Activated CD4-positive, alpha-beta T cell treated with anti-CD3 and anti-CD28 coated beads, Interleukin-2, Interleukin-6, amounts not matched to agents 100 ng/mL and 50 ng/mL, durations not matched to agents 16 hours and 8 hours (primary cell): ENCODE data around the gene EWSR1.

Source experiments
- DNase-seq: peaks from one replicate; pipeline ENCODE4 v3.0.0-alpha.2; 2020

The EWSR1 gene

GRCh38 chr22:29320546-29320945 is 52.5 kb downstream of the EWSR1 start:
- no peak for DNase-seq

DNA sequence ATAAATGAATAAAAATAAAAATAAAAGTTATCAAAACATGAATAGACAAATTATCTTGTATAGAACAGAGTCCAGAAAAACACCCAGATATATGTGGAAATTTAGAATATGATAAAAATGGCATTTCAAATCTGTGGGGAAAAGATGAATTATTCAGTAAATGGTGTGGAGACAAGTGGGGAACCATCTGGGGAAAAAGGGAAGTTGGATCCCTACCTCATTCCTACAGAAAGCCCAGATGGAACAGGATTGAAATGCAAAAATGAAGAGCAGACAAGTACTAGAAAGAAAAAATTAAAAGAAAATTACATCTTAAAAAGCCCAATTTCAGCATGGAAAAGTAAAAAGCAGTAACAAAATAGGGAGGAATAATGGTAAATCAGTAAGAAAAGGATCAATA is 55.6 kb downstream of the EWSR1 start:
- no peak for DNase-seq

DNA sequence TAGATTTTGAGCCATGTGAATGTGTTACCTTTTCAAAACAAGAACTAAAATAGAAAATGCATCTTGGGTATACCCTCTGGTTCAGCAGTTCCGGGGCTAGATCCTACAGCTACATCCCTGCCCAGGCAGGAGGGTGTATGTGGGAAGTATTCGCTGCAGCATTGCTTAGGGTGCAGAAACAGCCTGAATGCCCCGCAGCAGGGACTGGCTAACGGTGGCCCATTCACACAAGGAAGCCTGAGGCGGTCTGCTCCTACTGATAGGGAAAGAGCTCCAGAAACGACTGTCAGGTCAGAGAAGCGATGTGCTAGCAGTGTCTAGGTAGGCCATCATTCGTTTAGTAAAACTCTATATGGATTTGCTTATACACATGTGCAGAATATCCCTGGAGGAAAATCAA is 57.3 kb downstream of the EWSR1 start:
- DNase-seq: no peak

- DNase-seq: no peak
These were observed 57.8 kb downstream of the EWSR1 start for GRCh38 chr22:29325785-29326315.

- no peak for DNase-seq
These were observed 58.4 kb downstream of the EWSR1 start for GRCh38 chr22:29326481-29326880.

- DNase-seq: no peak
These were observed 59.2 kb downstream of the EWSR1 start for GRCh38 chr22:29327089-29327764.

- DNase-seq: no peak
These were observed 60.0 kb downstream of the EWSR1 start for GRCh38 chr22:29328055-29328454.

GRCh38 chr22:29328566-29329500 is 60.8 kb downstream of the EWSR1 start:
- DNase-seq: no peak

- DNase-seq: no peak
These were observed 61.5 kb downstream of the EWSR1 start for GRCh38 chr22:29329581-29329980.

- DNase-seq: no peak
These were observed 62.2 kb downstream of the EWSR1 start for GRCh38 chr22:29330291-29330690.

DNA sequence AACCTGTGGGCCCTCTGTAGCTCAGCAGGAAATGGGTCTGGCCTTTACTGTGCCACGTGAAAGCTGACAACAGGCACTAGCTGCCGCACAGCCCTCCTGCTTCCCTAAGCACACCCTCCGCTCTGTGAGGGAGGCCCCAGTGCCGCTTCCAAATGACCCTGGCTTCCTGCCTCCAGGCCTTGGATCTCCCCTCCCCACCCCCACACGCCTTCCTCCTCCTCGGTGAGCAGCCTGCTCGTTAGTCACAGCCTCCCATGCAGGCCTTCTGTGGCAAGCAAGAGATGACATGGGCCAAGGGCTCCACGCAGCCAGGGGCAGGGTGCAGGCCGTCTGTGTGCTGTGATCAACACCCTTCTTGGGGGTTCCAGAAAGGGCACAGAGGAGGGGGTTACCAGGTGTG is 62.7 kb downstream of the EWSR1 start:
- DNase-seq: no peak

- DNase-seq: no peak
These were observed 63.1 kb downstream of the EWSR1 start for GRCh38 chr22:29331213-29331612.

- no peak for DNase-seq
These were observed 63.7 kb downstream of the EWSR1 start for GRCh38 chr22:29331658-29332300.

- DNase-seq: no peak
These were observed 64.9 kb downstream of the EWSR1 start for GRCh38 chr22:29332886-29333496.

DNA sequence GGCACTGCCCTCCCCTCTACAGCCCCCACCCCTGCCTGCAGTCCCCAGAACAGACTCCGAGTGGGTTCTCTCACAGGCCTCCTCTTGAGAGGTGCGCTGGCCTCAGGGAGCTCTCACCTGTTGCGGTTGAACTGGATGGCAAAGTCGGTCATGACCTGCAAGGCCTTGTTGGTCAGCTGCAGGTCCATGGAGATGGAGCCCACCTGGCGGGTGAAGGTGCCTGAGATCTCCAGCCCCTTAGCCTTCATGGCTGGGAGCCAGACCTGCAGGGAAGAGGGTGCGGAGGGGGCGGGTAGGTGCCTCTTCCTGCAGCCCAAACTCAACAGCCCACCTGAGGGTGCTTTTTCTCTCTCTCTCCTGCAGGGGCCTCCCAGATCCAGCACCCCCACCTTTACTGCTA is 66.1 kb downstream of the EWSR1 start:
- no peak for DNase-seq

GRCh38 chr22:29334696-29335344 is 66.8 kb downstream of the EWSR1 start:
- DNase-seq: no peak

DNA sequence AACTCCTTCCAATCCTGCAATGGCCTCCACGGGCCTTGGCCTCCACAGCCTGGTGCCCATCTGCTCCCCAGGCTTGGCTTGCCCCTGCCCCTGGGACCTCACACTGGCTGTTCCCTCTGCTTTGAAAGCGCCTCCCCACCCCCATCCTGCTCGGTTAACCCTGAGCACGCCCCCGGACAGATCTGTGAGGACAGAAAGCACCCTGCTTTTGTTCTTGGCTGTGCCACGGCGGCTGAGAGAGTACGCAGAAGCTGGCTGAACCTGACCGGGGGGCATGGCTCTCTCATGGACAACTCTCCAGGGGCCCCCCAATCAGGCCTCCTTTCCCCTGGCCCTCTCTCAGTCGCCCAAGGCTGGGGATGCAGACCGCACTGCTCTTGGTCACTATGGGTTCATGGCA is 67.6 kb downstream of the EWSR1 start:
- DNase-seq: no peak

GRCh38 chr22:29336751-29337490 is 68.9 kb downstream of the EWSR1 start:
- no peak for DNase-seq

DNA sequence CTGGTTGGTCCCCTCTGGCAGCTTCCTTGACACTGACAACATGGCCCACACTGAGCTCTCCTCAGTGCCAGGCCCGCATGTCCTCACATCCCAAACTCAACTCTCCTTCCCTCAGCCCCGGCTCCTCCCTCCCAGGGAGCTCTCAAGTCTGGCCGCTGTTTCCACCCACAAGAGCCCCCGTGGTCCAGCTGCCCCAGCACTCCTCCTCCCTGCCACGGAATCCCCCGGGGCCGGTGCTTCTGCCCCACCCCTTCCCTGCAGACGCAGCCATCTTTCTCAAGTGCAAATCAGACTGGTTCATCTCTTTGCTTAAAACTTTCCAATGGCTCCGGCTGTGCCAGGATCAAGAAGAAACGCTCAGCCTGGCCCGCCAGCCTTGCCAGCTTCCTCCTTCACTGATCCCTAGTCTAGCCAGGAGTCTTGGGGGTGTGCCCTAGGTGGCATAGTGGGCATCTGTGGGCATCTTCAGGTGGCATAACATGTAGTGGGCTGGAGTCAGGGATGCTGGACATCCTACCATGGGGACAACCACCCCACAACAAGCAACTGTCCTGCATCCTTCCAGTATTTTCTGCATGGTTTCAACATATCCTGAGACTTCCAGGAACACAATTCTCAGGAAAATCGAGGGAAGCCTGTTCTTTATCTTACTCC is 69.7 kb downstream of the EWSR1 start:
- no peak for DNase-seq

DNA sequence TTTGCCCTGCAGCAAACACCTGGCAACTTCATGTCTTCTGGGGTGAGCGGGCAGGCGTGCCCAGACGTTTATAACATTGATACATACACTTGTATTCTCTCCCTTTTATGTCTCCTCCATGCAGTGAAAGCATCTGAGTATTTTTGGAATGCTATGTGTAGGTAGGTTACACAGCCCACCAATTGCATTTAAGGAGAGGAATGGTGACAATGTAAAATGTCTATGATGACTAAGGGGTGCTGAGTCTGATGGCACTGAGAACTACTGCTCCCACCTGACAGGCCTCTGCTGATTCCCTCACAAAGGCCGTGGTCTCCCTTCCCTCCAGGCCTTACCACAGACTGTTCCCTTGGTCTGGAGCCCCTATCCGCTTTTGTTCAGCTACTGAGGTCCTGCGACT is 70.3 kb downstream of the EWSR1 start:
- no peak for DNase-seq
